Measurements from ENCODE around the gene PCCB.

PCCB gene

GRCh38 chr3:136251511-136251910 lies 1.4 kb downstream of the PCCB start:
- no peaks in the 10 kb centered on the region for H3K9me3 ChIP-seq
- no peaks in the 10 kb centered on the region for H3K27me3 ChIP-seq
- TF ChIP-seq CTCF (IDR thresholded peaks at IDR 0.05) = no peak
- DNase-seq = no peak
- peaks cover 2 to 11% (median 7%) of the 10 kb centered on the region in 3 donors for H3K36me3 ChIP-seq
- intact Hi-C loops (cut with DNase I; ENCODE audit: low total_unique reads) = loop anchor here (2.0 to 10.0 kb wide), 3 partner anchors 171 to 501 kb away; partner anchors contain the start of genes PPP2R3A and STAG1
- H3K27ac ChIP-seq = peak overlapping the region; percentile 83 to 86
- peak overlapping the region in 1 of 2 donors; percentile 81 for H3K4me3 ChIP-seq
- H3K4me1 ChIP-seq = peaks cover 0 to 15% (median 6%) of the 10 kb centered on the region in 4 donors

GRCh38 chr3:136255672-136256406 lies 5.7 kb downstream of the PCCB start:
- intact Hi-C loops (cut with DNase I; ENCODE audit: low total_unique reads) = loop anchor here (10.0 kb wide), 1 partner anchor 291 kb away; the partner anchor contains the start of gene PPP2R3A
- no peak overlapping the region for H3K27ac ChIP-seq
- no peak for DNase-seq
- no peaks in the 10 kb centered on the region for H3K9me3 ChIP-seq
- no peak overlapping the region for H3K4me3 ChIP-seq
- H3K4me1 ChIP-seq = peaks cover 0 to 14% (median 4%) of the 10 kb centered on the region in 4 donors
- no peak for TF ChIP-seq CTCF (IDR thresholded peaks at IDR 0.05)
- H3K27me3 ChIP-seq = no peaks in the 10 kb centered on the region
- H3K36me3 ChIP-seq = peaks cover 21 to 49% (median 36%) of the 10 kb centered on the region in 3 donors

DNA sequence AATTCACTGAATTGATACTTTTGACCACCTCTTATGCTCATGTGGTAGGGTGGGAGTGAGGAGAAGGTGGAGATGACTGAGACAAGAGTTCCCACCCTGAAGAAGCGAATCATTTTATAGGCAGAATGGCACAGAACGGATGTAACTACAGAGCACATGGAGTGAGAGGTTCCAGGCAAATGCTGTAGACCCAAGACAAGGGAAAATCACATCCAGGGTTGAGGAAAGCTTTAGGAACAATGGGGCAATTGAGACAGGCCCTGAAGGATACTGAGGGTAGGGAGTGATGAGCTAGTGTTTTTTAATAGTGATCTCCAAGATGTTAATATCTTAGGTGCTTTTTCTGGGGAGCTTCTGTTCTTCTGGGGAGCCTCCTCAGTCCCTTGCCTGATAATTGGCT lies 8.1 kb downstream of the PCCB start:
- H3K36me3 ChIP-seq = peaks cover 38 to 69% (median 49%) of the 10 kb centered on the region in 3 donors
- no peak overlapping the region for H3K4me3 ChIP-seq
- H3K9me3 ChIP-seq = no peaks in the 10 kb centered on the region
- TF ChIP-seq CTCF (IDR thresholded peaks at IDR 0.05) = no peak
- no peaks in the 10 kb centered on the region for H3K27me3 ChIP-seq
- DNase-seq = no peak
- intact Hi-C loops (cut with DNase I; ENCODE audit: low total_unique reads) = loop anchor here (10.0 kb wide), 1 partner anchor 293 kb away; the partner anchor contains the start of gene PPP2R3A
- H3K27ac ChIP-seq = no peak overlapping the region
- H3K4me1 ChIP-seq = no peaks in the 10 kb centered on the region

DNA sequence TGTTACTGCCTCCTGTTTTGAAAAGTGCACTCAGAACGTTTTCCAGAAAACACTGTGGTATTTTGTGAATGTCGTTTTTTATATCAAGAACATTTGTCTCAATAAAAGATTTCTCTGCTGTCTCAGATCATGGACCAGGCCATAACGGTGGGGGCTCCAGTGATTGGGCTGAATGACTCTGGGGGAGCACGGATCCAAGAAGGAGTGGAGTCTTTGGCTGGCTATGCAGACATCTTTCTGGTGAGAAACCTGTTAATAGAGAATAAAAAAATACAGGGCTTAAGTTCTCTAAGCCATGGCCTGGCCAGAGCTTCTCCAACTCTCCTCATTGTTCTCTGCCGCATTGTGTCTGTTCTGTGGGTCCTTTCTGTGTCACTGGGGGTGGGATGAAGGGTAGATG lies 11.7 kb downstream of the PCCB start:
- Histone ChIP-seq H3K36me3 (peaks cover 34 to 81% (median 45%) of the 10 kb centered on the region in 3 donors), H3K9me3 (no peaks in the 10 kb centered on the region)

GRCh38 chr3:136262559-136262958 lies 12.4 kb downstream of the PCCB start:
- Histone ChIP-seq H3K4me1 (no peaks in the 10 kb centered on the region), H3K27ac (no peak overlapping the region), H3K4me3 (no peak overlapping the region), H3K27me3 (no peaks in the 10 kb centered on the region), H3K9me3 (no peaks in the 10 kb centered on the region), H3K36me3 (peaks cover 28 to 74% (median 38%) of the 10 kb centered on the region in 3 donors)
- no peak for TF ChIP-seq CTCF (IDR thresholded peaks at IDR 0.05)
- intact Hi-C loops (cut with DNase I; ENCODE audit: low total_unique reads) = no loop called here
- DNase-seq = no peak

More for the DNA sequence above, 11.7 kb downstream of the PCCB start:
- DNase-seq = no peak
- no peak overlapping the region for H3K4me3 ChIP-seq
- no peak for TF ChIP-seq CTCF (IDR thresholded peaks at IDR 0.05)
- intact Hi-C loops (cut with DNase I; ENCODE audit: low total_unique reads) = no loop called here
- H3K27ac ChIP-seq = no peak overlapping the region
- no peaks in the 10 kb centered on the region for H3K4me1 ChIP-seq
- H3K27me3 ChIP-seq = no peaks in the 10 kb centered on the region

Measured in tibial artery (tissue), 4 donors.